ENCODE results near the gene ANKRD13B.

GRCh38 chr17:29546085-29546484 lies 46.8 kb upstream of the ANKRD13B start:
- TF ChIP-seq, protein P1, sequence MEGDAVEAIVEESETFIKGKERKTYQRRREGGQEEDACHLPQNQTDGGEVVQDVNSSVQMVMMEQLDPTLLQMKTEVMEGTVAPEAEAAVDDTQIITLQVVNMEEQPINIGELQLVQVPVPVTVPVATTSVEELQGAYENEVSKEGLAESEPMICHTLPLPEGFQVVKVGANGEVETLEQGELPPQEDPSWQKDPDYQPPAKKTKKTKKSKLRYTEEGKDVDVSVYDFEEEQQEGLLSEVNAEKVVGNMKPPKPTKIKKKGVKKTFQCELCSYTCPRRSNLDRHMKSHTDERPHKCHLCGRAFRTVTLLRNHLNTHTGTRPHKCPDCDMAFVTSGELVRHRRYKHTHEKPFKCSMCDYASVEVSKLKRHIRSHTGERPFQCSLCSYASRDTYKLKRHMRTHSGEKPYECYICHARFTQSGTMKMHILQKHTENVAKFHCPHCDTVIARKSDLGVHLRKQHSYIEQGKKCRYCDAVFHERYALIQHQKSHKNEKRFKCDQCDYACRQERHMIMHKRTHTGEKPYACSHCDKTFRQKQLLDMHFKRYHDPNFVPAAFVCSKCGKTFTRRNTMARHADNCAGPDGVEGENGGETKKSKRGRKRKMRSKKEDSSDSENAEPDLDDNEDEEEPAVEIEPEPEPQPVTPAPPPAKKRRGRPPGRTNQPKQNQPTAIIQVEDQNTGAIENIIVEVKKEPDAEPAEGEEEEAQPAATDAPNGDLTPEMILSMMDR (IDR thresholded peaks at IDR 0.05): no peak
- TF ChIP-seq POLR2A (IDR thresholded peaks at IDR 0.05) (no peak), POLR2AphosphoS5 (IDR thresholded peaks at IDR 0.05) (no peak)

All from breast epithelium (tissue), 3 donors.